ENCODE results near the gene WNT3.

GRCh38 chr17:46788796-46789195 lies 29.7 kb downstream of the WNT3 start:
- TF ChIP-seq CTCF (IDR thresholded peaks at IDR 0.05) (no peak), EZH2 (IDR thresholded peaks at IDR 0.05; ENCODE audit: borderline replicate concordance, insufficient read depth, low read depth, low read length, poor library complexity, severe bottlenecking) (no peak)
